IMR-90 (cell line): ENCODE results near the gene EFHD1. TPM values are rescaled to one million over a fixed set of nuclear protein-coding genes. Genes with fewer than 3 reads are reported as not detected.

Experiments used
- ATAC-seq: fragments of 200-7000 bp; cut with Tn5 transposase; 2 replicates; pipeline ENCODE4 v1.9.1; 2020; ENCODE audit warnings: low read depth, mild to moderate bottlenecking, moderate library complexity
- BruUV-seq: library from RNA; stranded (reverse); fragments of 400-500 nt; replicated peaks from 2 replicates; lab custom pipeline; 2021; lab: Mats Ljungman, UMichigan
- CTCF ChIA-PET: fragments of 300-600 bp; formaldehyde crosslinking; extraction: SDS; loops from one replicate; lab custom pipeline; 2021; ENCODE audit warnings: antibody characterized with exemption; lab: Yijun Ruan, JAX
- POLR2A ChIA-PET: fragments of 300-600 bp; sonication (Branson Sonifier 250); formaldehyde crosslinking; loops from one replicate; lab custom pipeline; 2022; ENCODE audit warnings: antibody characterized with exemption; ENCODE audit not compliant: unreplicated experiment; lab: Charles Lee
- DNase-seq: peaks from one replicate; pipeline ENCODE4 v3.0.0; 2013
- H2AFZ ChIP-seq: replicated peaks from 2 replicates; pipeline ENCODE3; 2013; ENCODE audit warnings: low read length, mild to moderate bottlenecking; ENCODE audit not compliant: poor library complexity
- H2AK5ac ChIP-seq: 2 replicates; pipeline ENCODE4 v1.6.1; 2013; ENCODE audit warnings: low read depth, low read length, inconsistent platforms
- H2AK9ac ChIP-seq: replicated peaks from 2 replicates; pipeline ENCODE3; 2013; ENCODE audit warnings: mild to moderate bottlenecking, low read depth, low read length, moderate library complexity; ENCODE audit not compliant: poor library complexity
- H2BK120ac ChIP-seq: 2 replicates; pipeline ENCODE4 v1.6.1; 2013; ENCODE audit warnings: low read depth, low read length, inconsistent platforms
- H2BK15ac ChIP-seq: 3 replicates; pipeline ENCODE4 v1.6.1; 2013; ENCODE audit warnings: low read depth, low read length, inconsistent platforms
- H2BK20ac ChIP-seq: 2 replicates; pipeline ENCODE4 v1.6.1; 2013; ENCODE audit warnings: low read depth, mild to moderate bottlenecking, inconsistent platforms, low read length, moderate library complexity
- H2BK5ac ChIP-seq: 2 replicates; pipeline ENCODE4 v1.6.1; 2013; ENCODE audit warnings: mild to moderate bottlenecking, low read depth, low read length, inconsistent platforms; ENCODE audit not compliant: poor library complexity, severe bottlenecking
- H3K14ac ChIP-seq: replicated peaks from 2 replicates; pipeline ENCODE4 v1.6.1; 2013; ENCODE audit warnings: low read depth, low read length, inconsistent platforms
- H3K18ac ChIP-seq: 2 replicates; pipeline ENCODE4 v1.6.1; 2013; ENCODE audit warnings: low read depth, low read length, control low read depth
- H3K23ac ChIP-seq: 2 replicates; pipeline ENCODE4 v1.6.1; 2013; ENCODE audit warnings: low read depth, low read length, inconsistent platforms
- H3K27ac ChIP-seq: 2 replicates; pipeline ENCODE4 v1.5.1; 2013; ENCODE audit warnings: mild to moderate bottlenecking, control low read depth, low read length; ENCODE audit not compliant: insufficient read depth
- H3K27me3 ChIP-seq: 2 replicates; pipeline ENCODE4 v1.6.1; 2013; ENCODE audit warnings: low read length; ENCODE audit not compliant: control insufficient read depth, insufficient read depth
- H3K36me3 ChIP-seq: 2 replicates; pipeline ENCODE4 v1.6.1; 2013; ENCODE audit warnings: low read length, mixed read lengths; ENCODE audit not compliant: control insufficient read depth, insufficient read depth
- H3K4ac ChIP-seq: 2 replicates; pipeline ENCODE4 v1.6.1; 2013; ENCODE audit warnings: low read depth, low read length, inconsistent platforms
- H3K4me1 ChIP-seq: 2 replicates; pipeline ENCODE4 v1.6.1; 2013; ENCODE audit warnings: low read length, mixed read lengths; ENCODE audit not compliant: control insufficient read depth, insufficient read depth
- H3K4me2 ChIP-seq: 2 replicates; pipeline ENCODE4 v1.6.1; 2013; ENCODE audit warnings: low read depth, mild to moderate bottlenecking, control low read depth, low read length, moderate library complexity
- H3K4me3 ChIP-seq: 2 replicates; pipeline ENCODE4 v1.5.1; 2013; ENCODE audit warnings: low read depth, mild to moderate bottlenecking, control low read depth, low read length, moderate library complexity; ENCODE audit not compliant: insufficient read depth
- H3K56ac ChIP-seq: 2 replicates; pipeline ENCODE4 v1.6.1; 2013; ENCODE audit warnings: low read length, inconsistent platforms; ENCODE audit not compliant: insufficient read depth; ENCODE audit errors: extremely low read depth
- H3K79me1 ChIP-seq, 2 experiments: 2 replicates each; pipeline ENCODE4 v1.6.1; 2013; ENCODE audit warnings: low read length in 2 of 2, inconsistent platforms in 1 of 2, low read depth in 1 of 2
- H3K9ac ChIP-seq: 2 replicates; pipeline ENCODE4 v1.6.1; 2013; ENCODE audit warnings: low read depth, low read length, control low read depth
- H3K9me1 ChIP-seq: 2 replicates; pipeline ENCODE4 v1.6.1; 2013; ENCODE audit warnings: low read length, inconsistent platforms; ENCODE audit not compliant: insufficient read depth
- H3K9me3 ChIP-seq: 2 replicates; pipeline ENCODE4 v1.6.1; 2013; ENCODE audit warnings: low read length; ENCODE audit not compliant: control insufficient read depth, insufficient read depth
- H4K20me1 ChIP-seq: 2 replicates; pipeline ENCODE4 v1.6.1; 2013; ENCODE audit warnings: low read length, inconsistent platforms; ENCODE audit not compliant: insufficient read depth
- H4K5ac ChIP-seq: 2 replicates; pipeline ENCODE4 v1.6.1; 2013; ENCODE audit warnings: mild to moderate bottlenecking, low read depth, low read length, control low read depth
- H4K8ac ChIP-seq, 2 experiments: 2 replicates each; pipeline ENCODE4 v1.6.1; 2013; ENCODE audit warnings: low read depth in 2 of 2, low read length in 2 of 2, control low read depth in 1 of 2, inconsistent platforms in 1 of 2
- H4K91ac ChIP-seq: 2 replicates; pipeline ENCODE4 v1.6.1; 2013; ENCODE audit warnings: low read depth, low read length, inconsistent platforms; ENCODE audit not compliant: insufficient read depth
- BHLHE40 ChIP-seq: fragments of 150-350 bp; IDR thresholded peaks from 2 replicates; pipeline ENCODE4 v1.6.1; 2016; ENCODE audit warnings: mild to moderate bottlenecking, low read depth, low read length
- MAFK ChIP-seq: IDR thresholded peaks from 2 replicates; pipeline ENCODE4 v1.6.1; 2012; ENCODE audit warnings: low read depth, low read length, improper control_type of control experiment
- MAZ ChIP-seq: IDR thresholded peaks from 2 replicates; pipeline ENCODE4 v1.6.1; 2012; ENCODE audit warnings: low read depth, mild to moderate bottlenecking, low read length, improper control_type of control experiment, moderate library complexity, borderline replicate concordance
- POLR2A ChIP-seq: IDR thresholded peaks from 2 replicates; pipeline ENCODE4 v1.6.1; 2012; ENCODE audit warnings: mild to moderate bottlenecking, low read depth, low read length
- RCOR1 ChIP-seq: IDR thresholded peaks from 2 replicates; pipeline ENCODE4 v1.6.1; 2012; ENCODE audit warnings: mild to moderate bottlenecking, low read length, improper control_type of control experiment; ENCODE audit not compliant: insufficient replicate concordance
- SMC3 ChIP-seq: fragments of 150-350 bp; IDR thresholded peaks from 2 replicates; pipeline ENCODE4 v1.6.1; 2016; ENCODE audit warnings: low read depth, mild to moderate bottlenecking, antibody characterized with exemption, low read length, moderate library complexity
- WGBS, 2 experiments: methylation state at CpG; one replicate each; pipeline versions ENCODE4 v1.1.5 to v1.1.7; 2013; ENCODE audit warnings: missing lambda C conversion rate in 2 of 2; ENCODE audit not compliant: insufficient read length in 1 of 2; ENCODE audit errors: extremely low coverage in 2 of 2; 5-methylcytosine and 5-hydroxymethylcytosine counted together
- dilution Hi-C: fragments of 300-500 bp; cut with HindIII; formaldehyde crosslinking; loops from one replicate; pipeline ENCODE4 v1.14.3; 2018; ENCODE audit warnings: low sequenced_read_pairs; ENCODE audit not compliant: unreplicated experiment
- in situ Hi-C: fragments of 300-500 bp; cut with MboI; formaldehyde crosslinking; loops from 3 replicates; pipeline ENCODE4 v1.14.3; 2019; ENCODE audit warnings: low sequenced_read_pairs, inconsistent platforms, mixed read lengths
- intact Hi-C: fragments of 100-400 bp; cut with micrococcal nuclease; formaldehyde crosslinking; loops from 2 replicates; pipeline ENCODE4 v1.10.0; 2022
- polyA plus RNA-seq, 3 experiments: library from polyadenylated mRNA; depleted of rRNA; stranded (reverse); fragments of >200 nt; gene quantifications; 2 replicates each; pipeline ENCODE4 v1.2.3, GENCODE V29; 2012; ENCODE audit warnings: low replicate concordance in 1 of 3
- total RNA-seq: library from RNA; depleted of rRNA; stranded (reverse); fragments of >200 nt; gene quantifications from 2 replicates; pipeline ENCODE4 v1.2.3, GENCODE V29; 2012
- TF ChIP-seq, protein P1 (sequence below): conservative IDR thresholded peaks from 2 replicates; pipeline ENCODE4 v1.5.1; 2012; ENCODE audit warnings: mild to moderate bottlenecking, low read depth, low read length, improper control_type of control experiment

The EFHD1 gene
- total and polyA plus RNA-seq, 2 of the 4 experiments (the other 2 are of a cell fraction) = 0.27 TPM; not detected in 1

DNA sequence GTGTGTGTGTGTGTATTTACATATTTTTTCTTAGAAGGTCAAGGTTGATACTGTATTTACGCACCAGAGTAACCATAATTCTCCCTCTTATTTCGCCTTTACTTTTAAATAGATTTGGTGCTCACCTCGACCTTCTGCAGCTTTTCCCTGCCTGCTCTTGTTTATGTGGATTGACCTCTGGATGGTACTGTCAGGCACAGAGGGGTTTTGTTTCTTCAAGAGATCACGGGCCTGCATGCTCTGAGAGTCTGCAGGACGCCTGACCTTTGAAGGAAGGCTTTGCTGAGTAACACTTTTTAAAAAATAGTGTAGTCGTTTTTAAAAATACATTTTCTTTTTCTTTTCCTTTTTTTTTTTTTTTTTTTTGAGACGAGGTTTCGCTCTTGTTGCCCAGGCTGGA is 18.1 kb upstream of the EFHD1 start:
- CTCF ChIA-PET = no interaction called here
- no peak overlapping the region for H3K18ac ChIP-seq
- TF ChIP-seq BHLHE40 (no peak), RCOR1 (no peak), SMC3 (no peak), POLR2A (no peak), MAZ (no peak), MAFK (no peak)
- TF ChIP-seq, protein P1, sequence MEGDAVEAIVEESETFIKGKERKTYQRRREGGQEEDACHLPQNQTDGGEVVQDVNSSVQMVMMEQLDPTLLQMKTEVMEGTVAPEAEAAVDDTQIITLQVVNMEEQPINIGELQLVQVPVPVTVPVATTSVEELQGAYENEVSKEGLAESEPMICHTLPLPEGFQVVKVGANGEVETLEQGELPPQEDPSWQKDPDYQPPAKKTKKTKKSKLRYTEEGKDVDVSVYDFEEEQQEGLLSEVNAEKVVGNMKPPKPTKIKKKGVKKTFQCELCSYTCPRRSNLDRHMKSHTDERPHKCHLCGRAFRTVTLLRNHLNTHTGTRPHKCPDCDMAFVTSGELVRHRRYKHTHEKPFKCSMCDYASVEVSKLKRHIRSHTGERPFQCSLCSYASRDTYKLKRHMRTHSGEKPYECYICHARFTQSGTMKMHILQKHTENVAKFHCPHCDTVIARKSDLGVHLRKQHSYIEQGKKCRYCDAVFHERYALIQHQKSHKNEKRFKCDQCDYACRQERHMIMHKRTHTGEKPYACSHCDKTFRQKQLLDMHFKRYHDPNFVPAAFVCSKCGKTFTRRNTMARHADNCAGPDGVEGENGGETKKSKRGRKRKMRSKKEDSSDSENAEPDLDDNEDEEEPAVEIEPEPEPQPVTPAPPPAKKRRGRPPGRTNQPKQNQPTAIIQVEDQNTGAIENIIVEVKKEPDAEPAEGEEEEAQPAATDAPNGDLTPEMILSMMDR = no peak
- no peak overlapping the region for H3K23ac ChIP-seq
- BruUV-seq = no TSS peak
- no peak overlapping the region for H3K56ac ChIP-seq
- no peak overlapping the region for H2BK5ac ChIP-seq
- no peaks in the 10 kb centered on the region for H3K36me3 ChIP-seq
- H3K9ac ChIP-seq = no peak overlapping the region
- no peaks in the 10 kb centered on the region for H3K9me3 ChIP-seq
- H3K4me1 ChIP-seq = peaks cover 3% of the 10 kb centered on the region; the same call in 1 of the 2 replicates
- H2BK120ac ChIP-seq = no peak overlapping the region
- no peak for ATAC-seq
- no peak overlapping the region for H2AK5ac ChIP-seq
- no peak overlapping the region for H4K91ac ChIP-seq
- no peaks in the 10 kb centered on the region for H4K20me1 ChIP-seq
- WGBS, 2 experiments = no CpG with 5 or more reads among the region's 8 CpGs
- H3K27me3 ChIP-seq = no peaks in the 10 kb centered on the region
- no peaks in the 10 kb centered on the region for H3K79me1 ChIP-seq
- no peak overlapping the region for H3K27ac ChIP-seq
- H3K14ac ChIP-seq = no peak overlapping the region
- no peak overlapping the region for H3K4ac ChIP-seq
- H4K8ac ChIP-seq = no peak overlapping the region
- no peak overlapping the region for H2BK15ac ChIP-seq
- H3K4me3 ChIP-seq = no peak overlapping the region
- dilution Hi-C loops = no loop called here
- no peak overlapping the region for H3K4me2 ChIP-seq
- no peak overlapping the region for H2BK20ac ChIP-seq
- intact Hi-C loops = no loop called here
- H4K5ac ChIP-seq = no peak overlapping the region
- POLR2A ChIA-PET = no interaction called here
- no peak for DNase-seq
- H2AK9ac ChIP-seq = no peak overlapping the region
- peaks cover 4% of the 10 kb centered on the region; the same call in 1 of the 2 replicates for H3K9me1 ChIP-seq
- no peak overlapping the region for H2AFZ ChIP-seq
- in situ Hi-C loops = no loop called here
